ENCODE results near the gene SIGLEC12. TPM values are rescaled to one million over a fixed set of nuclear protein-coding genes. Genes with fewer than 3 reads are reported as not detected.

Gene SIGLEC12
- total RNA-seq, 3 donors from 2014 or later (not counting 1 experiment from before 2014, with no cell fraction given): 0.50 to 0.57 TPM; not detected in 1

- Histone ChIP-seq H3K36me3 (ENCODE audit: control insufficient read depth, insufficient read depth, low read length) (no peaks in the 10 kb centered on the region), H3K9me3 (ENCODE audit: control insufficient read depth, insufficient read depth, low read length) (no peaks in the 10 kb centered on the region), H3K4me1 (ENCODE audit: control insufficient read depth, insufficient read depth, low read length) (peaks cover 48% of the 10 kb centered on the region), H3K27ac (ENCODE audit: low read length) (peak overlapping the region; percentile 11), H3K27me3 (ENCODE audit: control insufficient read depth, insufficient read depth, low read length) (no peaks in the 10 kb centered on the region), H3K4me3 (ENCODE audit: low read length) (no peak overlapping the region)
- Mint-ChIP-seq H3K9me3 (peaks cover 0 to 2% of the 10 kb centered on the region in 2 donors), H3K27ac (no peak overlapping the region), H3K4me1 (peaks cover 28 to 49% of the 10 kb centered on the region in 2 donors), H3K27me3 (ENCODE audit: low read depth in 2 of 2) (peaks cover 9 to 21% of the 10 kb centered on the region in 2 donors), H3K36me3 (no peaks in the 10 kb centered on the region), H3K4me3 (no peak overlapping the region)
- DNase-seq (no peak), ATAC-seq (no peak)
- 85% methylated on average over 4 of the region's 4 CpGs for WGBS (ENCODE audit: insufficient coverage)
- TF ChIP-seq CTCF (IDR thresholded peaks at IDR 0.05): no peak
- intact Hi-C loops (cut with micrococcal nuclease): no loop called here
These were observed 47.3 kb upstream of the SIGLEC12 start for GRCh38 chr19:51548891-51549305.

GRCh38 chr19:51548213-51548651, 46.6 kb upstream of the SIGLEC12 start:
- DNase-seq: no peak
- TF ChIP-seq CTCF (IDR thresholded peaks at IDR 0.05): no peak
- H3K4me1 ChIP-seq (ENCODE audit: control insufficient read depth, insufficient read depth, low read length): peaks cover 47% of the 10 kb centered on the region
- H3K9me3 Mint-ChIP-seq: peaks cover 0 to 2% of the 10 kb centered on the region in 2 donors
- H3K9me3 ChIP-seq (ENCODE audit: control insufficient read depth, insufficient read depth, low read length): no peaks in the 10 kb centered on the region
- H3K27me3 ChIP-seq (ENCODE audit: control insufficient read depth, insufficient read depth, low read length): no peaks in the 10 kb centered on the region
- intact Hi-C loops (cut with micrococcal nuclease): no loop called here
- no peak for ATAC-seq
- no peak overlapping the region for H3K4me3 ChIP-seq (ENCODE audit: low read length)
- H3K4me1 Mint-ChIP-seq: peaks cover 28 to 49% of the 10 kb centered on the region in 2 donors
- H3K36me3 ChIP-seq (ENCODE audit: control insufficient read depth, insufficient read depth, low read length): no peaks in the 10 kb centered on the region
- H3K27ac Mint-ChIP-seq: no peak overlapping the region
- no peak overlapping the region for H3K27ac ChIP-seq (ENCODE audit: low read length)
- 60% methylated on average over 5 of the region's 5 CpGs for WGBS (ENCODE audit: insufficient coverage)
- no peaks in the 10 kb centered on the region for H3K36me3 Mint-ChIP-seq
- no peak overlapping the region for H3K4me3 Mint-ChIP-seq
- H3K27me3 Mint-ChIP-seq (ENCODE audit: low read depth in 2 of 2): peaks cover 11 to 21% of the 10 kb centered on the region in 2 donors

GRCh38 chr19:51547397-51548212, 46.0 kb upstream of the SIGLEC12 start:
- no peak for TF ChIP-seq CTCF (IDR thresholded peaks at IDR 0.05)
- peaks cover 44% of the 10 kb centered on the region for H3K4me1 ChIP-seq (ENCODE audit: control insufficient read depth, insufficient read depth, low read length)
- Mint-ChIP-seq H3K36me3 (no peaks in the 10 kb centered on the region), H3K4me1 (peaks cover 28 to 49% of the 10 kb centered on the region in 2 donors), H3K4me3 (no peak overlapping the region), H3K27ac (no peak overlapping the region), H3K27me3 (ENCODE audit: low read depth in 2 of 2) (peaks cover 9 to 18% of the 10 kb centered on the region in 2 donors), H3K9me3 (peaks cover 0 to under 1% of the 10 kb centered on the region in 2 donors)
- WGBS (ENCODE audit: insufficient coverage): 33% methylated on average over 6 of the region's 7 CpGs
- ATAC-seq (no peak), DNase-seq (no peak)
- no peak overlapping the region for H3K4me3 ChIP-seq (ENCODE audit: low read length)
- H3K36me3 ChIP-seq (ENCODE audit: control insufficient read depth, insufficient read depth, low read length): no peaks in the 10 kb centered on the region
- H3K27me3 ChIP-seq (ENCODE audit: control insufficient read depth, insufficient read depth, low read length): no peaks in the 10 kb centered on the region
- H3K9me3 ChIP-seq (ENCODE audit: control insufficient read depth, insufficient read depth, low read length): no peaks in the 10 kb centered on the region
- H3K27ac ChIP-seq (ENCODE audit: low read length): no peak overlapping the region
- intact Hi-C loops (cut with micrococcal nuclease): no loop called here

Measured in natural killer cell (primary cell).